Measurements from ENCODE around the gene AP2A2. TPM values are rescaled to one million over a fixed set of nuclear protein-coding genes. Genes with fewer than 3 reads are reported as not detected.
A peak's percentile ranks its signal among the peaks of the same experiment; 100 is the strongest.

Gene AP2A2
- polyA plus RNA-seq, 3 donors = 5.7 to 61.0 (median 8.2) TPM

DNA sequence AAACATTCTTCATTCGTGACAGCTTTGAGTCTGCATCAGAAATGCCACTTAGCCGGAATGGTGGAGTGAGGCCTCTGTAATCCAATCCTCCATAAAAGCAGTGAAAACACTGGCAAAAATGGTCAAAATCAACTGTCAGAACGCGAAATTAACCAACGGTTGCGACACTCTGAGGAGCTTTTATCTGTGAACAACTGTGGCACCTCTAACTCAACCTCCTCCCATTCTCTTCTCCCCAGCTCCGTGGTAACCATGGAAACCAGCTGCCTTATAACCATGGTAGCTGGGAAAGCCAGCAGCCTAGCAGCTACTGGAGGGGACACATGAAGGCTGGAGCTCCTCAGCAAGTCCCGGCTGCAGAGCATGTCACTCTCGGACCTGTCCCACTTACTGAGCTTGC lies 20.3 kb downstream of the AP2A2 start:
- Histone ChIP-seq H3K79me2 (ENCODE audit: insufficient read depth, low read length) (peaks cover 29% of the 10 kb centered on the region), H2AFZ (ENCODE audit: insufficient read depth, low read depth, low read length, poor library complexity, severe bottlenecking) (no peak overlapping the region), H3K4me1 (ENCODE audit: control insufficient read depth in 1 of 2, insufficient read depth in 2 of 2, low read length in 2 of 2) (peaks cover 0 to 7% of the 10 kb centered on the region in 2 donors), H4K20me1 (ENCODE audit: insufficient read depth, low read length) (peaks cover 64% of the 10 kb centered on the region), H3K27me3 (ENCODE audit: control insufficient read depth in 2 of 2, insufficient read depth in 2 of 2, low read length in 2 of 2) (no peaks in the 10 kb centered on the region), H3K27ac (ENCODE audit: low read depth in 1 of 2, low read length in 2 of 2) (no peak overlapping the region), H3K4me3 (replicated peaks in 1 of 3; ENCODE audit: low read depth in 2 of 3, low read length in 3 of 3) (no peak overlapping the region), H3K4me2 (replicated peaks; ENCODE audit: extremely low read depth, low read length, poor library complexity, severe bottlenecking) (no peak overlapping the region), H3K9me3 (replicated peaks in 1 of 2; ENCODE audit: control insufficient read depth in 1 of 2, insufficient read depth in 1 of 2, low read length in 2 of 2) (peaks cover 15 to 16% of the 10 kb centered on the region in 2 donors), H3K9ac (ENCODE audit: insufficient read depth, low read length, poor library complexity, severe bottlenecking) (no peak overlapping the region), H3K36me3 (replicated peaks in 1 of 2; ENCODE audit: control insufficient read depth in 1 of 2, insufficient read depth in 2 of 2, low read length in 2 of 2) (peaks cover 11 to 56% of the 10 kb centered on the region in 2 donors)
- Mint-ChIP-seq H3K27ac (peak overlapping the region in 1 of 7 donors; percentile 21), H3K27me3 (ENCODE audit: low read depth in 3 of 3) (peaks cover 0 to 2% (median 1%) of the 10 kb centered on the region in 3 donors), H3K4me3 (no peak overlapping the region), H3K36me3 (peaks cover 46 to 73% of the 10 kb centered on the region in 2 donors), H3K4me1 (peaks cover 16% of the 10 kb centered on the region), H3K9me3 (peaks cover 12 to 25% (median 17%) of the 10 kb centered on the region in 7 donors)
- TF ChIP-seq, protein P1, sequence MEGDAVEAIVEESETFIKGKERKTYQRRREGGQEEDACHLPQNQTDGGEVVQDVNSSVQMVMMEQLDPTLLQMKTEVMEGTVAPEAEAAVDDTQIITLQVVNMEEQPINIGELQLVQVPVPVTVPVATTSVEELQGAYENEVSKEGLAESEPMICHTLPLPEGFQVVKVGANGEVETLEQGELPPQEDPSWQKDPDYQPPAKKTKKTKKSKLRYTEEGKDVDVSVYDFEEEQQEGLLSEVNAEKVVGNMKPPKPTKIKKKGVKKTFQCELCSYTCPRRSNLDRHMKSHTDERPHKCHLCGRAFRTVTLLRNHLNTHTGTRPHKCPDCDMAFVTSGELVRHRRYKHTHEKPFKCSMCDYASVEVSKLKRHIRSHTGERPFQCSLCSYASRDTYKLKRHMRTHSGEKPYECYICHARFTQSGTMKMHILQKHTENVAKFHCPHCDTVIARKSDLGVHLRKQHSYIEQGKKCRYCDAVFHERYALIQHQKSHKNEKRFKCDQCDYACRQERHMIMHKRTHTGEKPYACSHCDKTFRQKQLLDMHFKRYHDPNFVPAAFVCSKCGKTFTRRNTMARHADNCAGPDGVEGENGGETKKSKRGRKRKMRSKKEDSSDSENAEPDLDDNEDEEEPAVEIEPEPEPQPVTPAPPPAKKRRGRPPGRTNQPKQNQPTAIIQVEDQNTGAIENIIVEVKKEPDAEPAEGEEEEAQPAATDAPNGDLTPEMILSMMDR (IDR thresholded peaks at IDR 0.05) = no peak
- intact Hi-C loops (cut with micrococcal nuclease) = no loop called here
- DNase-seq = no peak
- WGBS (ENCODE audit: insufficient coverage) = 63% methylated on average over 9 of the region's 9 CpGs

DNA sequence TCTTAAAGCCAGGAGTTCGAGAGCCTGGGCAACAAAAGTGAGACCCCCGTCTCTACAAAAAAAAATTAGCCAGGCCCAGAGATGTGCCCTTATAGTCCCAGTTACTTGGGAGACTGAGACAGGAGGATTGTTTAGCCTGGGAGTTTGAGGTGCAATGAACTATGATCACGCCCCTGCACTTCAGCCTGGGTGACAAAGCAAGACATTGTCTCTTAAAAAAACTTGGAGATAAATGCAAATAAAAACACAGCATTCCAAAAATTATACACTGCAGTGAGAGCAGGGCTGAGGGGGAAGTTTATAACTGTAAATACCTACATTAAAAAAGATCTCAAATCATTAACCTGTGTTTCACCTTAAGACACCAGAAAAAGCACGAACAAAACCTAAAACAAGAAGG lies 22.1 kb downstream of the AP2A2 start:
- H3K4me1 ChIP-seq (ENCODE audit: control insufficient read depth in 1 of 2, insufficient read depth in 2 of 2, low read length in 2 of 2) = no peaks in the 10 kb centered on the region
- H3K27ac Mint-ChIP-seq = no peak overlapping the region
- no peak overlapping the region for H3K27ac ChIP-seq (ENCODE audit: low read depth in 1 of 2, low read length in 2 of 2)
- peaks cover 5% of the 10 kb centered on the region for H3K4me1 Mint-ChIP-seq
- H3K36me3 Mint-ChIP-seq = peaks cover 41 to 67% of the 10 kb centered on the region in 2 donors
- DNase-seq = no peak
- no peak overlapping the region for H3K4me2 ChIP-seq (replicated peaks; ENCODE audit: extremely low read depth, low read length, poor library complexity, severe bottlenecking)
- H3K36me3 ChIP-seq (replicated peaks in 1 of 2; ENCODE audit: control insufficient read depth in 1 of 2, insufficient read depth in 2 of 2, low read length in 2 of 2) = peaks cover 11 to 56% of the 10 kb centered on the region in 2 donors
- H3K27me3 ChIP-seq (ENCODE audit: control insufficient read depth in 2 of 2, insufficient read depth in 2 of 2, low read length in 2 of 2) = no peaks in the 10 kb centered on the region
- H3K27me3 Mint-ChIP-seq (ENCODE audit: low read depth in 3 of 3) = peaks cover 0 to 2% (median 1%) of the 10 kb centered on the region in 3 donors
- peaks cover 15 to 16% of the 10 kb centered on the region in 2 donors for H3K9me3 ChIP-seq (replicated peaks in 1 of 2; ENCODE audit: control insufficient read depth in 1 of 2, insufficient read depth in 1 of 2, low read length in 2 of 2)
- intact Hi-C loops (cut with micrococcal nuclease) = no loop called here
- H3K79me2 ChIP-seq (ENCODE audit: insufficient read depth, low read length) = peaks cover 22% of the 10 kb centered on the region
- H3K9ac ChIP-seq (ENCODE audit: insufficient read depth, low read length, poor library complexity, severe bottlenecking) = no peak overlapping the region
- H4K20me1 ChIP-seq (ENCODE audit: insufficient read depth, low read length) = peaks cover 65% of the 10 kb centered on the region
- TF ChIP-seq, protein P1 (IDR thresholded peaks at IDR 0.05) = no peak
- peaks cover 12 to 25% (median 17%) of the 10 kb centered on the region in 7 donors for H3K9me3 Mint-ChIP-seq
- H3K4me3 Mint-ChIP-seq = no peak overlapping the region
- H3K4me3 ChIP-seq (replicated peaks in 1 of 3; ENCODE audit: low read depth in 2 of 3, low read length in 3 of 3) = no peak overlapping the region
- WGBS (ENCODE audit: insufficient coverage) = 93% methylated on average over 2 of the region's 4 CpGs
- no peak overlapping the region for H2AFZ ChIP-seq (ENCODE audit: insufficient read depth, low read depth, low read length, poor library complexity, severe bottlenecking)

All from CD14-positive monocyte (primary cell).